SK-N-SH (cell line): ENCODE data around the gene CPN1.

Experiments
- EP300 ChIP-seq, 2 experiments: IDR thresholded peaks; 2 replicates each; pipeline versions ENCODE4 v1.4.0 to v1.6.1; 2012; ENCODE audit warnings: borderline replicate concordance in 1 of 2, low read depth in 1 of 2, low read length in 1 of 2
- YY1 ChIP-seq: IDR thresholded peaks from 2 replicates; pipeline ENCODE4 v1.4.0; 2012; ENCODE audit warnings: low read depth, mild to moderate bottlenecking

- TF ChIP-seq YY1: no peak
- no peak for TF ChIP-seq EP300 (IDR thresholded peaks at IDR 0.05; ENCODE audit: borderline replicate concordance in 1 of 2, low read depth in 1 of 2, low read length in 1 of 2)
These were observed 38.1 kb upstream of the CPN1 start for GRCh38 chr10:100119726-100120125.
